Epidermal melanocyte (primary cell): ENCODE measurements around the gene FGF12.

ENCODE experiments used
- DNase-seq: peaks from one replicate; pipeline ENCODE4 v3.0.0; 2011; ENCODE audit warnings: low spot score; ENCODE audit not compliant: insufficient read length

Gene FGF12

DNA sequence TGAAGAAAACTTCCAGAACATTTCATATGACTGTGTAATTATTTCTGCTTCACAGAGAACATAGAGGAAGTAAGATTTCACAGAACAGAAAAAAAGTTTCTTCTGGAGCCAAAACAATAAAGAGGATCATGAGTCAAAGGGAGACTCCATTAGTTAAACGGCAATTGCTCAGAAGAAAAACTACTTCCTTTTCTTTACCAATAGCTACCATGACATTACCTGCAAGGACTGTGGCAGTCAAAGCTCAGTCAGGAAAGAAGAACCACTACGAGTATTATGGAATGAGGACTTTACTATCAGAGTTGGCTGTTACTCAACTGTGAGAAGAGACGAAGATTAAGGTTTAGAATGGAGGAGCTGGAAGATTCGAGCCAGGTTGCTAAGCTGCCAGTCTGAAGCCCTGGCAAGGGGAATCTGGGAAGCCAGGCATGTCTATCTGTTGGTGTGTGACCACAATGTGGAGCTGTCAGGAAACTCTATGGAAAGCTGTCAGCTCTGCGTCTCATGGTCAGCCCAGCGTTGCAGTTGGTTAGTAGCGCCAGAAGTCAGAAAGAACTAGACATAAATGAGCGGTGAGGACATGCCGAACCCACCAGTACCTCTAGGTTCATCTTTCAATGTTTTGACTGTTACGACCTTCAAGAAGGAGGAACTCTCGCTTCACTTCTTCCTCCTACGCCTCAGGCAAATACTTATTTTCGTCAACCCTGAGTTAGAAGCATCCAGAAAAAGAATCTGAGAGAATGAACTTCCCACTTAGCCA is 604.3 kb downstream of the FGF12 start:
- no peak for DNase-seq

DNA sequence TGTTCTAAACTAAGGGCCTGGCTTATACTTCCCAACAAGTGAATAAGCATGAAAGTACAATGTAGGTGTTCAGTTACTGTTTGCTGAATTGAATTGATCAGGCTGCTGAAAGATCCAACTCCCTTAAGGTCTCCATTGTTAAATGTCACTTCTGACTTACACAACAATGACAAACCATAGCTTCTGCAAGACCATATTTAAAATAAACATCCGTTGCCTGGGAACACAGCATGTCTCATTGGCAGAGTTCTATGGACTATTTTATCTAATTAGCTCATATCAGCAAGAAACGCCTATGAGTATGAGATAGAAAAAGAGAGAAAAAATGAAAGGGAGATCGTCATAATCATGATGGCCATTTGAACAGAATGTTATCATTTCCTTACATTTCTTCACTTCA is 605.4 kb downstream of the FGF12 start:
- DNase-seq: no peak

DNA sequence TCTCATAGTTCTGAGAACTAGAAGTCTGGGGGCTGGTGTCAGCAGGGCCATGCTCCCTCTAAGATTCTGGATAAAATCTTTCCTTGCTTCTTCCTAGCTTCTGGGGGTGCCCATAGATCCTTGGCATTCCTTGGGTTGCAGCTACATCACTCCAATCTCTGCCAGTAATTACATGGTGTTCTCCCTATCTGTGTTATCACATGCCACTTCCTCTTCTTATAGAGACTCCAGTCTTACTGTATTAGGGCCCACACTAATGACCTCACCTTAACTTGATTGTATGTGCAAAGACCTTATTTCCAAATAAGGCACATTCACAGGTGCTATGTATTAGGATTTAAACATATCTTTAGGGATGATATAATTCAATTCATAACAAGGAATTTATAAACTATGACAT is 618.5 kb downstream of the FGF12 start:
- no peak for DNase-seq

DNA sequence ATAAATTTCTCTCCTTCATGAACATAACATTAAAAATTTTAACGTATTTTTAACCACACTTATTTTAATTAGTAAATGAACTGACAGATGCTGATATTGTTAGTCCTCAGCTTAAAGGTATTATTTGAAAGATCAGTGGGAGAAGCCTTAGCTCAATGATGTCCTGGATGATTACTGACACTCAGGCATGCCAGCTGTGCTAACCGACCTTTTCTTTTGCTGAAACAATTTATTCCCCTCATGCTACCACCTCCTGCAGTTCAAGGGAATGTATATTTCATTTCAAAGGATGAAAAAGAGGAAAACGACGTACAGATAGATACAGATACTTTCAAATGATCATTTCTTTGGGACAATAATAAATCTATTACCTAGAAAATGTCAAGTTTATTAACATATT is 620.8 kb downstream of the FGF12 start:
- no peak for DNase-seq

DNA sequence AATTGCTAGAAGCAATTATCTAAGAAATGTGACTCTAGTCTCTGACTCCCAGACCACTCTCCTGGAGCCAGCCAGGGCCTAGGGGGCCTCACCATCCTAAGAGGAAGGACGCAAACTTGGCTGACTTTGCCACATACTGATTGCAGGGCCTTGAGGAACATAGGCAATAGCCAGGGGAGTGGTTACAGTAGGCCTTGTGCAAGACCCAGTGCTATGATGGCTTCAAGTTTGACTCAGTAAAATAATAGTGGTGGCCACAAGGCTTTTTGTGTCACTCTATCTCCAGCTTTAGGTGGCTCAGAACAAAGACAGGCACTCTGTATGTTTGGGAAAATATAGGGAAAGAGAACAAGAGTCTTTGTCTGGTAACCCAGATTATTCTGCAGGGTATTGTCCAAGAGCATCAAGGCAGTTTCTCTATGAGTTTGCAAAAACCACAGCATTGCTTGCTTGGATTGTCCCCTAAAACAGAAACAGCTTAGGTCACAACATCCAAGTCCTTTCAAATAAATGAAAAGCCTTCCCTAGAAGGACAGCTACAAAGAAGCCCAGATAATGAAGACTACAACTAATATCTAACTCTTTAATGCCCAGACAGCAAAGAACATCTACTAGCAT is 634.8 kb downstream of the FGF12 start:
- no peak for DNase-seq

DNA sequence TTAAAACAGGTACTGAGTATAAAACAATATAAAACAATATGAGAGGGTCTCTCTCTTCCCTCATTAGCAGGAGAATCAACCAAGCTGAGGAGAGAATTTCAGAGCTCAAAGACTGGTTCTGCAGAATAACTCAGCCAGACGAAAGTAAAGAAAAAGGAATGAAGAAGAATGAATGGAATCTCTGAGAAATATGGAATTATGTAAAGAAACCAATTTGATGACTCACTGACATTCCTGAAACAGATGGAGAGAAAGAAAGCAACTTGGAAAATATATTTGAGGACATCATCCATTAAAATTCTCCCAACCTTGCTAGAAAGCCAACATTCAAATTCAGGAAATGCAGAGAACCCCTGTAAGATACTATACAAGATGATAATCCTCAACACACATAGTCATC is 635.5 kb downstream of the FGF12 start:
- no peak for DNase-seq

DNA sequence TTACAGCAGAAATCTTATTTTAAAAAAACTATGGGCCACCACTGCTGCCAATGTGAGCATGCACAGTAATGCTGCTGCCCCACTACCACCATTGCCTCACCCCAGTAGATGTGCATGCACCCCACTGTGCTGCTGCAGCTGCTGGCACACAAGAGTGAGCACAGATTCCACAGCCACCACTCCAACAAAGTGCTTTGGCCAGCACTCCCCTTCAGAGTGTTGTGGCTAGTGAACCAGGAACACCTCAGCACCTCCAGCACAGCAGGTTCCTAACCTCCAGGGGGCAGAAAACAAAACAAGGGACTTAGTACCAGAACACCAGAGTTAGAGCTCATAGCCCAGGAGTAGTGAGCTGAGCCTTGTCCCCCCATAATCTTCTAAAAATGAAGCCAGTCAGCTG is 636.8 kb downstream of the FGF12 start:
- DNase-seq: no peak
